MM.1S (cell line): ENCODE measurements around the gene SLC6A8.

ENCODE experiments used
- CTCF ChIP-seq: fragments of 300-600 bp; sonication (generic); IDR thresholded peaks from 2 replicates; pipeline ENCODE4 v1.5.1; 2016; ENCODE audit warnings: antibody characterized with exemption, low read length, mixed read lengths
- EZH2phosphoT487 ChIP-seq: fragments of 300-600 bp; sonication (generic); IDR thresholded peaks from 2 replicates; pipeline ENCODE4 v1.6.1; 2018; ENCODE audit warnings: antibody characterized with exemption, low read length

- TF ChIP-seq CTCF (no peak), EZH2phosphoT487 (no peak)
These were observed 37.6 kb upstream of the SLC6A8 start for GRCh38 chrX:153649915-153650782.
